ENCODE results near the gene DNPEP. TPM values are rescaled to one million over a fixed set of nuclear protein-coding genes. Genes with fewer than 3 reads are reported as not detected.
A peak's percentile ranks its signal among the peaks of the same experiment; 100 is the strongest.

Gene DNPEP
- total and polyA plus RNA-seq, 4 donors = 40.8 to 127 (median 62.5) TPM

DNA sequence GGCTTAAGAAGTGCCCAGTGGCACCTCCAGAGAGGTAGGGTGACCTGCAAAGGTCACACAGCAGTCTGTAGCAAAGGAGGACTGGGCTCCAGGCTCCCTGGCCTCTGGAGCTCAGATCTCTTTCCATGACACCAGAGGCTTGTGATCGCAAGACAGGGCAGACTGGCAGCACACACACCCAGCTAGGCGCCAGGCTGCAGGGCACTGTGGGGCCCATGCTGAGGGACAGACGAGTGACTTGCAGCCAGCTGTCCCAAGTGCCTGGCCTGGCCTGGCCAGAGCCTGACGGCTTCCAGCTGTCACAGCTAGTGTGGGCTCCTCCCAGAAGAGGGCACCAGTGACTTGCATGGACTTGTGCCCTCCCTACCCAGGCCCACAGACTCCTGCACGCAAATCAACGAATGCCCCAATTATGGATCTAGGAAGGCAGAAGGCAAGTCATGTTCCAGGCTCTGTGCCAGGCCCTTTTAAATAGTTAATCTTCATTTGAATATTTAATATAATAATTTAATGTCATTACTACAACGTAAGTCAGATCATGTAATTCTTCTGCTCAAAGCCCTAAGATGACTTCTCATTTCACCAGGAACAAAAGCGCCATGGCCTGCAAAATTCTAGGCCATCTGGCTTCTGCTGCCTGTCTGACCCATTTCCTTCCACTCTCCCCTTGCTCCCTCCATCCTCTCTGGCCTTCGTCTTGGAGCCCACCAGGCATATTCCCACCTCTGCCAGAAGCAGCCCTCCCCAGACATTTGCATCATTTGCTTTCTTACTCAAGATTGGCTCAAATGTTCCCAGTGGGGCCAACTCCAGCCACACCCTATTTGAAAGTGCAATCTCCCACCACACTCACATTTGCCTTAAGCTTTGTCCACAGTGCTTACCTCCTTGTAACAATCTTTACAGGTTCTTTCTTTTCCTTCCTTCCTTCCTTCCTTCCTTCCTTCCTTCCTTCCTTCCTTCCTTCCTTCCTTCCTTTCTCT lies 43.2 kb upstream of the DNPEP start:
- Histone ChIP-seq H3K27me3 (ENCODE audit: control insufficient read depth in 1 of 2, insufficient read depth in 2 of 2, low read length in 1 of 2) (no peaks in the 10 kb centered on the region), H3K4me1 (ENCODE audit: control insufficient read depth in 1 of 2, insufficient read depth in 2 of 2, low read length in 2 of 2) (no peaks in the 10 kb centered on the region), H3K9me3 (ENCODE audit: control insufficient read depth, low read length) (no peaks in the 10 kb centered on the region), H3K27ac (ENCODE audit: low read depth in 1 of 2, low read length in 2 of 2) (peak overlapping the region; percentile 12 to 69), H3K36me3 (ENCODE audit: control insufficient read depth in 1 of 2, insufficient read depth in 2 of 2, low read length in 1 of 2) (no peaks in the 10 kb centered on the region), H3K4me3 (ENCODE audit: low read length in 2 of 2) (no peak overlapping the region)
- ATAC-seq (ENCODE audit: low FRiP score) (peak; percentile 79), DNase-seq (peak in 1 of 2 donors; percentile 81)
- 13 to 15% methylated on average over 9 of the region's 9 CpGs for WGBS, 2 donors
- intact Hi-C loops (cut with DNase I) = no loop called here

- Histone ChIP-seq H3K4me1 (ENCODE audit: control insufficient read depth in 1 of 2, insufficient read depth in 2 of 2, low read length in 2 of 2) (no peaks in the 10 kb centered on the region), H3K4me3 (ENCODE audit: low read length in 2 of 2) (no peak overlapping the region)
These were observed 42.4 kb upstream of the DNPEP start for GRCh38 chr2:219429958-219430606.

GRCh38 chr2:219428469-219428868 lies 40.8 kb upstream of the DNPEP start:
- intact Hi-C loops (cut with DNase I) = no loop called here
- Histone ChIP-seq H3K9me3 (ENCODE audit: control insufficient read depth, low read length) (no peaks in the 10 kb centered on the region), H3K27ac (ENCODE audit: low read depth in 1 of 2, low read length in 2 of 2) (no peak overlapping the region), H3K4me1 (ENCODE audit: control insufficient read depth in 1 of 2, insufficient read depth in 2 of 2, low read length in 2 of 2) (no peaks in the 10 kb centered on the region), H3K36me3 (ENCODE audit: control insufficient read depth in 1 of 2, insufficient read depth in 2 of 2, low read length in 1 of 2) (no peaks in the 10 kb centered on the region), H3K27me3 (ENCODE audit: control insufficient read depth in 1 of 2, insufficient read depth in 2 of 2, low read length in 1 of 2) (no peaks in the 10 kb centered on the region), H3K4me3 (ENCODE audit: low read length in 2 of 2) (no peak overlapping the region)
- DNase-seq (peak in 1 of 2 donors; percentile 19), ATAC-seq (ENCODE audit: low FRiP score) (no peak)

More at GRCh38 chr2:219429958-219430606, 42.4 kb upstream of the DNPEP start:
- Histone ChIP-seq H3K36me3 (ENCODE audit: control insufficient read depth in 1 of 2, insufficient read depth in 2 of 2, low read length in 1 of 2) (no peaks in the 10 kb centered on the region), H3K9me3 (ENCODE audit: control insufficient read depth, low read length) (no peaks in the 10 kb centered on the region), H3K27ac (ENCODE audit: low read depth in 1 of 2, low read length in 2 of 2) (peak overlapping the region; percentile 12 to 69), H3K27me3 (ENCODE audit: control insufficient read depth in 1 of 2, insufficient read depth in 2 of 2, low read length in 1 of 2) (no peaks in the 10 kb centered on the region)
- intact Hi-C loops (cut with DNase I) = no loop called here
- ATAC-seq (ENCODE audit: low FRiP score) (no peak), DNase-seq (peak in 1 of 2 donors; percentile 7)
- 92 to 94% methylated on average over 7 of the region's 7 CpGs for WGBS, 2 donors

GRCh38 chr2:219426534-219427136 lies 38.9 kb upstream of the DNPEP start:
- DNase-seq (peak in 1 of 2 donors; percentile 50), ATAC-seq (ENCODE audit: low FRiP score) (no peak)
- no peaks in the 10 kb centered on the region for H3K36me3 ChIP-seq (ENCODE audit: control insufficient read depth in 1 of 2, insufficient read depth in 2 of 2, low read length in 1 of 2)
- H3K4me3 ChIP-seq (ENCODE audit: low read length in 2 of 2) = no peak overlapping the region
- intact Hi-C loops (cut with DNase I) = no loop called here
- 96 to 97% methylated on average over 7 of the region's 7 CpGs for WGBS, 2 donors
- H3K27me3 ChIP-seq (ENCODE audit: control insufficient read depth in 1 of 2, insufficient read depth in 2 of 2, low read length in 1 of 2) = no peaks in the 10 kb centered on the region
- H3K4me1 ChIP-seq (ENCODE audit: control insufficient read depth in 1 of 2, insufficient read depth in 2 of 2, low read length in 2 of 2) = no peaks in the 10 kb centered on the region
- H3K9me3 ChIP-seq (ENCODE audit: control insufficient read depth, low read length) = no peaks in the 10 kb centered on the region
- no peak overlapping the region for H3K27ac ChIP-seq (ENCODE audit: low read depth in 1 of 2, low read length in 2 of 2)

GRCh38 chr2:219426068-219426443 lies 38.3 kb upstream of the DNPEP start:
- Histone ChIP-seq H3K27me3 (ENCODE audit: control insufficient read depth in 1 of 2, insufficient read depth in 2 of 2, low read length in 1 of 2) (no peaks in the 10 kb centered on the region), H3K9me3 (ENCODE audit: control insufficient read depth, low read length) (no peaks in the 10 kb centered on the region), H3K36me3 (ENCODE audit: control insufficient read depth in 1 of 2, insufficient read depth in 2 of 2, low read length in 1 of 2) (no peaks in the 10 kb centered on the region), H3K27ac (ENCODE audit: low read depth in 1 of 2, low read length in 2 of 2) (no peak overlapping the region), H3K4me3 (ENCODE audit: low read length in 2 of 2) (no peak overlapping the region), H3K4me1 (ENCODE audit: control insufficient read depth in 1 of 2, insufficient read depth in 2 of 2, low read length in 2 of 2) (no peaks in the 10 kb centered on the region)
- intact Hi-C loops (cut with DNase I) = no loop called here
- ATAC-seq (ENCODE audit: low FRiP score) (no peak), DNase-seq (no peak)
- WGBS, 2 donors = 92 to 96% methylated on average over 7 of the region's 7 CpGs

GRCh38 chr2:219425238-219426067 lies 37.7 kb upstream of the DNPEP start:
- no peak for ATAC-seq (ENCODE audit: low FRiP score)
- Histone ChIP-seq H3K4me3 (ENCODE audit: low read length in 2 of 2) (no peak overlapping the region), H3K36me3 (ENCODE audit: control insufficient read depth in 1 of 2, insufficient read depth in 2 of 2, low read length in 1 of 2) (no peaks in the 10 kb centered on the region), H3K4me1 (ENCODE audit: control insufficient read depth in 1 of 2, insufficient read depth in 2 of 2, low read length in 2 of 2) (no peaks in the 10 kb centered on the region), H3K9me3 (ENCODE audit: control insufficient read depth, low read length) (no peaks in the 10 kb centered on the region), H3K27ac (ENCODE audit: low read depth in 1 of 2, low read length in 2 of 2) (peak overlapping the region in 1 of 2 donors; percentile 6), H3K27me3 (ENCODE audit: control insufficient read depth in 1 of 2, insufficient read depth in 2 of 2, low read length in 1 of 2) (no peaks in the 10 kb centered on the region)
- 94 to 98% methylated on average over 8 of the region's 8 CpGs for WGBS, 2 donors
- DNase-seq = no peak
- intact Hi-C loops (cut with DNase I) = no loop called here

- H3K27ac ChIP-seq (ENCODE audit: low read depth in 1 of 2, low read length in 2 of 2) = no peak overlapping the region
- DNase-seq (no peak), ATAC-seq (ENCODE audit: low FRiP score) (no peak)
These were observed 36.1 kb upstream of the DNPEP start for GRCh38 chr2:219423652-219424377.

More at GRCh38 chr2:219423652-219424377, 36.1 kb upstream of the DNPEP start:
- Histone ChIP-seq H3K4me1 (ENCODE audit: control insufficient read depth in 1 of 2, insufficient read depth in 2 of 2, low read length in 2 of 2) (no peaks in the 10 kb centered on the region), H3K36me3 (ENCODE audit: control insufficient read depth in 1 of 2, insufficient read depth in 2 of 2, low read length in 1 of 2) (no peaks in the 10 kb centered on the region), H3K4me3 (ENCODE audit: low read length in 2 of 2) (no peak overlapping the region), H3K27me3 (ENCODE audit: control insufficient read depth in 1 of 2, insufficient read depth in 2 of 2, low read length in 1 of 2) (no peaks in the 10 kb centered on the region), H3K9me3 (ENCODE audit: control insufficient read depth, low read length) (no peaks in the 10 kb centered on the region)
- 62 to 63% methylated on average over 14 of the region's 14 CpGs for WGBS, 2 donors
- intact Hi-C loops (cut with DNase I) = no loop called here
